ENCODE results near the gene ITK.

DNA sequence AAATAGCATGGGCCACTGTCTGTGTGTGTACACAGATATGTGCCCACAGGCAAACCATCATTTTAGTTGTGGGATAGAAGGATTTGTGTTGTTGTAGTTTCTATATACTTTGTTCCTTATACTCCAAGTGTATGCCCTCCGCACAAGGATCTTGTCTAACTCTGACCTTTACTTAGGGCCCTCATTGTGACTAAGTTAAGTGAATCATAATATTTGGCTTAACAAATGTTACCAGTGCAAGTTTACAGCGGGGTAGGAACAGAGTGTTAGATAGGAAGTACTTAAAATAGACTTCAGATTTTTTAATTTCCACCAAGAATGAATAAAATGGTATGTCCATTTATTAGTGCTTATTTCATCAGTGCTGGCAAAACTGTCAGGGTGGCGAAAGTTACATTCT, 55.8 kb downstream of the ITK start:
- TF ChIP-seq FOXK2 (IDR thresholded peaks at IDR 0.05), result no peak
- no peak for TF ChIP-seq CTBP1 (IDR thresholded peaks at IDR 0.05; ENCODE audit: borderline replicate concordance)
- TF ChIP-seq TARDBP (IDR thresholded peaks at IDR 0.05), result no peak
- no peak for TF ChIP-seq ARNT (IDR thresholded peaks at IDR 0.05)
- TF ChIP-seq SUZ12 (IDR thresholded peaks at IDR 0.05), result no peak
- TF ChIP-seq HDGF (IDR thresholded peaks at IDR 0.05; ENCODE audit: borderline replicate concordance), result no peak
- no peak for TF ChIP-seq ELF4 (IDR thresholded peaks at IDR 0.05)
- TF ChIP-seq BHLHE40 (IDR thresholded peaks at IDR 0.05; ENCODE audit: borderline replicate concordance), result no peak
- no peak for TF ChIP-seq SP1 (IDR thresholded peaks at IDR 0.05)
- TF ChIP-seq PKNOX1 (IDR thresholded peaks at IDR 0.05), result no peak

Measured in HEK293T (cell line).